ENCODE measurements around the gene EDA. TPM values are rescaled to one million over a fixed set of nuclear protein-coding genes. Genes with fewer than 3 reads are reported as not detected.

Gene EDA
- total and polyA plus RNA-seq, 10 of the 15 experiments (the other 5 are each of a cell fraction or from before 2014, with no cell fraction given) = 0.06 TPM; not detected in 9

DNA sequence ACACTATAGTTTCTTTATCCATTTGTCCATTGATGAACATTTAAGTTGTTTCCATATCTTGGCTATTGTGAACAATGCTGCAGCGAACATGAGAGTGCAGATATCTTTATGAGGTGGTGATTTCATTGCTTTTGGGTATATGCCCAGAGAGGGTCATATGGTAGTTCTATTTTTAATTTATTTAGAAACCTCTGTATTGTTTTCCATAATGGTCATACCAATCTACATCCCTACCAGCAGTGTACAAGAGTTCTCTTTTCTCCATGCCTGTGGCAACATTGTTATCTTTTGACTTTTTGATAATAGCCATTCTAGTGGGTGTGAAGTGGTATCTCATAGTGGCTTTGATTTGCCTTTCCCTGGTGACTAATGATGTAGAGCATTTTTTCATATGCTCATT, 48.8 kb downstream of the EDA start:
- BruUV-seq (replicated peaks) = no TSS peak
- Histone ChIP-seq H3K27ac (ENCODE audit: control insufficient read depth, insufficient read depth) (no peak overlapping the region), H3K27me3 (replicated peaks in 1 of 2; ENCODE audit: control insufficient read depth in 2 of 2, insufficient read depth in 2 of 2, low read length in 1 of 2) (no peaks in the 10 kb centered on the region), H3K4me3 (no peak overlapping the region), H3K79me2 (ENCODE audit: control insufficient read depth, insufficient read depth, low read length) (no peaks in the 10 kb centered on the region), H4K20me1 (ENCODE audit: control insufficient read depth, insufficient read depth) (no peaks in the 10 kb centered on the region), H3K9ac (ENCODE audit: control insufficient read depth, insufficient read depth, low read length) (no peak overlapping the region), H3K4me2 (ENCODE audit: control insufficient read depth, insufficient read depth) (no peak overlapping the region), H2AFZ (ENCODE audit: control insufficient read depth, low read depth, low read length) (no peak overlapping the region), H3K4me1 (ENCODE audit: control insufficient read depth, insufficient read depth, low read length) (no peaks in the 10 kb centered on the region), H3K36me3 (ENCODE audit: control insufficient read depth in 2 of 2, insufficient read depth in 2 of 2, low read length in 1 of 2) (no peaks in the 10 kb centered on the region), H3K9me3 (replicated peaks; ENCODE audit: control insufficient read depth, insufficient read depth, low read length) (no peaks in the 10 kb centered on the region)
- CTCF ChIA-PET = no interaction called here
- DNase-seq (ENCODE audit: low read depth, low spot score) (no peak), FAIRE-seq (no peak), ATAC-seq (no peak)
- TF ChIP-seq RCOR1 (conservative IDR thresholded peaks at IDR 0.05; ENCODE audit: low read depth, low read length) = no peak
- TF ChIP-seq, protein P1, sequence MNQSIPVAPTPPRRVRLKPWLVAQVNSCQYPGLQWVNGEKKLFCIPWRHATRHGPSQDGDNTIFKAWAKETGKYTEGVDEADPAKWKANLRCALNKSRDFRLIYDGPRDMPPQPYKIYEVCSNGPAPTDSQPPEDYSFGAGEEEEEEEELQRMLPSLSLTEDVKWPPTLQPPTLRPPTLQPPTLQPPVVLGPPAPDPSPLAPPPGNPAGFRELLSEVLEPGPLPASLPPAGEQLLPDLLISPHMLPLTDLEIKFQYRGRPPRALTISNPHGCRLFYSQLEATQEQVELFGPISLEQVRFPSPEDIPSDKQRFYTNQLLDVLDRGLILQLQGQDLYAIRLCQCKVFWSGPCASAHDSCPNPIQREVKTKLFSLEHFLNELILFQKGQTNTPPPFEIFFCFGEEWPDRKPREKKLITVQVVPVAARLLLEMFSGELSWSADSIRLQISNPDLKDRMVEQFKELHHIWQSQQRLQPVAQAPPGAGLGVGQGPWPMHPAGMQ (IDR thresholded peaks at IDR 0.05; ENCODE audit: borderline replicate concordance) = no peak
- no peak for TF ChIP-seq TCF7 (IDR thresholded peaks at IDR 0.05; ENCODE audit: borderline replicate concordance)
- no peak for TF ChIP-seq PML (IDR thresholded peaks at IDR 0.05; ENCODE audit: low read length)
- TF ChIP-seq, protein P2, sequence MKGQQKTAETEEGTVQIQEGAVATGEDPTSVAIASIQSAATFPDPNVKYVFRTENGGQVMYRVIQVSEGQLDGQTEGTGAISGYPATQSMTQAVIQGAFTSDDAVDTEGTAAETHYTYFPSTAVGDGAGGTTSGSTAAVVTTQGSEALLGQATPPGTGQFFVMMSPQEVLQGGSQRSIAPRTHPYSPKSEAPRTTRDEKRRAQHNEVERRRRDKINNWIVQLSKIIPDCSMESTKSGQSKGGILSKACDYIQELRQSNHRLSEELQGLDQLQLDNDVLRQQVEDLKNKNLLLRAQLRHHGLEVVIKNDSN (IDR thresholded peaks at IDR 0.05; ENCODE audit: borderline replicate concordance, extremely low read length, insufficient read depth, low read depth, low read length) = no peak
- TF ChIP-seq, protein P3, sequence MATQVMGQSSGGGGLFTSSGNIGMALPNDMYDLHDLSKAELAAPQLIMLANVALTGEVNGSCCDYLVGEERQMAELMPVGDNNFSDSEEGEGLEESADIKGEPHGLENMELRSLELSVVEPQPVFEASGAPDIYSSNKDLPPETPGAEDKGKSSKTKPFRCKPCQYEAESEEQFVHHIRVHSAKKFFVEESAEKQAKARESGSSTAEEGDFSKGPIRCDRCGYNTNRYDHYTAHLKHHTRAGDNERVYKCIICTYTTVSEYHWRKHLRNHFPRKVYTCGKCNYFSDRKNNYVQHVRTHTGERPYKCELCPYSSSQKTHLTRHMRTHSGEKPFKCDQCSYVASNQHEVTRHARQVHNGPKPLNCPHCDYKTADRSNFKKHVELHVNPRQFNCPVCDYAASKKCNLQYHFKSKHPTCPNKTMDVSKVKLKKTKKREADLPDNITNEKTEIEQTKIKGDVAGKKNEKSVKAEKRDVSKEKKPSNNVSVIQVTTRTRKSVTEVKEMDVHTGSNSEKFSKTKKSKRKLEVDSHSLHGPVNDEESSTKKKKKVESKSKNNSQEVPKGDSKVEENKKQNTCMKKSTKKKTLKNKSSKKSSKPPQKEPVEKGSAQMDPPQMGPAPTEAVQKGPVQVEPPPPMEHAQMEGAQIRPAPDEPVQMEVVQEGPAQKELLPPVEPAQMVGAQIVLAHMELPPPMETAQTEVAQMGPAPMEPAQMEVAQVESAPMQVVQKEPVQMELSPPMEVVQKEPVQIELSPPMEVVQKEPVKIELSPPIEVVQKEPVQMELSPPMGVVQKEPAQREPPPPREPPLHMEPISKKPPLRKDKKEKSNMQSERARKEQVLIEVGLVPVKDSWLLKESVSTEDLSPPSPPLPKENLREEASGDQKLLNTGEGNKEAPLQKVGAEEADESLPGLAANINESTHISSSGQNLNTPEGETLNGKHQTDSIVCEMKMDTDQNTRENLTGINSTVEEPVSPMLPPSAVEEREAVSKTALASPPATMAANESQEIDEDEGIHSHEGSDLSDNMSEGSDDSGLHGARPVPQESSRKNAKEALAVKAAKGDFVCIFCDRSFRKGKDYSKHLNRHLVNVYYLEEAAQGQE (IDR thresholded peaks at IDR 0.05; ENCODE audit: low read depth, low read length) = no peak
- no peak for TF ChIP-seq SRF (IDR thresholded peaks at IDR 0.05; ENCODE audit: low read depth in 2 of 2, low read length in 2 of 2)
- TF ChIP-seq, protein P4, sequence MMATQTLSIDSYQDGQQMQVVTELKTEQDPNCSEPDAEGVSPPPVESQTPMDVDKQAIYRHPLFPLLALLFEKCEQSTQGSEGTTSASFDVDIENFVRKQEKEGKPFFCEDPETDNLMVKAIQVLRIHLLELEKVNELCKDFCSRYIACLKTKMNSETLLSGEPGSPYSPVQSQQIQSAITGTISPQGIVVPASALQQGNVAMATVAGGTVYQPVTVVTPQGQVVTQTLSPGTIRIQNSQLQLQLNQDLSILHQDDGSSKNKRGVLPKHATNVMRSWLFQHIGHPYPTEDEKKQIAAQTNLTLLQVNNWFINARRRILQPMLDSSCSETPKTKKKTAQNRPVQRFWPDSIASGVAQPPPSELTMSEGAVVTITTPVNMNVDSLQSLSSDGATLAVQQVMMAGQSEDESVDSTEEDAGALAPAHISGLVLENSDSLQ (IDR thresholded peaks at IDR 0.05) = no peak
- TF ChIP-seq JUND (IDR thresholded peaks at IDR 0.05; ENCODE audit: low read depth, low read length) = no peak
- TF ChIP-seq TCF3 (IDR thresholded peaks at IDR 0.05; ENCODE audit: borderline replicate concordance, insufficient read depth, low read depth, low read length) = no peak
- TF ChIP-seq ATF7 (IDR thresholded peaks at IDR 0.05; ENCODE audit: low read depth) = no peak
- TF ChIP-seq RUNX3 (IDR thresholded peaks at IDR 0.05; ENCODE audit: low read length) = no peak
- SMC1A ChIA-PET (ENCODE audit: uncharacterized antibody, unreplicated experiment) = no interaction called here
- in situ Hi-C loops (cut with MboI) = no loop called here
- 0% methylated on average over 1 of the region's 1 CpG for WGBS (ENCODE audit: insufficient coverage, insufficient replicate concordance, low lambda C conversion rate, missing lambda C conversion rate)
- RAD21 ChIA-PET (ENCODE audit: unreplicated experiment) = no interaction called here
- POLR2A ChIA-PET = no interaction called here
- intact Hi-C loops (cut with micrococcal nuclease; ENCODE audit: unreplicated experiment) = no loop called here
